Measurements from ENCODE around the gene GRIK4. TPM values are rescaled to one million over a fixed set of nuclear protein-coding genes. Genes with fewer than 3 reads are reported as not detected.

GRIK4 gene
- total RNA-seq, 2 experiments from 2014 or later: not detected

DNA sequence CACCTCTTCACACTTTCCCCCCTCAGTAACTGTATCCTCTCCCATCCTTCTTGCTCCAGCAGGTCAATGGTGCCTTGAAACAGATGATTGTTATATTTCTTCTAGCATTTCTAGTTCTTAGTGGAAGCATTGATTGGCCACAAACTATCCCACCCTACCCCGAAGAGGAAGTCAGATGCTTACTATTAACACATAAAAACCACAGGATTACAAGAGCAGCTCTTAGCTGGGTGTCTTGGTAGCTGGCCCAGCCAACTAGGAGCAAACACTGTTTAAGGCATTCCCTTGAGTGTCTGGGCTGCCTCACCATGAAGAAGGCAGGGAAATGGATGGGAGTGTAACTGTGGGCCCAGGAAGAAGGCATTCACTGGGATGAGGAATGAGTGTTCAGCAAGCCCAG, 176.6 kb downstream of the GRIK4 start:
- H3K4me1 Mint-ChIP-seq (ENCODE audit: low read depth): no peaks in the 10 kb centered on the region
- CTCF ChIA-PET: no interaction called here

GRCh38 chr11:120689596-120690275, 178.2 kb downstream of the GRIK4 start:
- intact Hi-C loops (cut with DNase I, micrococcal nuclease): loop anchor here in 1 of 2 experiments (5.0 to 10.0 kb wide), 3 partner anchors 182 to 515 kb away; no protein-coding TSS in a partner anchor
- Histone ChIP-seq H3K4me3 (ENCODE audit: low read length) (no peak overlapping the region), H3K9me3 (ENCODE audit: control insufficient read depth in 1 of 2, insufficient read depth in 1 of 2, low read length in 2 of 2) (no peaks in the 10 kb centered on the region), H3K36me3 (ENCODE audit: insufficient read depth, low read length) (no peaks in the 10 kb centered on the region), H3K4me1 (ENCODE audit: insufficient read depth, low read length) (no peaks in the 10 kb centered on the region), H3K27ac (ENCODE audit: low read depth in 1 of 2, low read length in 2 of 2) (no peak overlapping the region), H3K27me3 (ENCODE audit: control insufficient read depth in 1 of 2, insufficient read depth in 2 of 2, low read length in 2 of 2) (peaks cover 0 to 7% of the 10 kb centered on the region in 2 experiments)
- DNase-seq (no peak), ATAC-seq (ENCODE audit: poor library complexity) (no peak)
- Mint-ChIP-seq H3K9me3 (no peaks in the 10 kb centered on the region), H3K27me3 (peaks cover 74% of the 10 kb centered on the region), H3K27ac (no peak overlapping the region), H3K4me1 (ENCODE audit: low read depth) (no peaks in the 10 kb centered on the region), H3K36me3 (ENCODE audit: low read depth) (no peaks in the 10 kb centered on the region), H3K4me3 (no peak overlapping the region)
- ChIA-PET CTCF (no interaction called here), POLR2A (no interaction called here)
- TF ChIP-seq CTCF (IDR thresholded peaks at IDR 0.05): no peak

More for the DNA sequence above, 176.6 kb downstream of the GRIK4 start:
- POLR2A ChIA-PET: no interaction called here
- no peak for TF ChIP-seq CTCF (IDR thresholded peaks at IDR 0.05)
- Mint-ChIP-seq H3K4me3 (no peak overlapping the region), H3K36me3 (ENCODE audit: low read depth) (no peaks in the 10 kb centered on the region), H3K27ac (no peak overlapping the region), H3K27me3 (peaks cover 71% of the 10 kb centered on the region), H3K9me3 (no peaks in the 10 kb centered on the region)
- no peak for DNase-seq
- no peak overlapping the region for H3K4me3 ChIP-seq (ENCODE audit: low read length)
- no peaks in the 10 kb centered on the region for H3K4me1 ChIP-seq (ENCODE audit: insufficient read depth, low read length)
- no peaks in the 10 kb centered on the region for H3K9me3 ChIP-seq (ENCODE audit: control insufficient read depth in 1 of 2, insufficient read depth in 1 of 2, low read length in 2 of 2)
- H3K27me3 ChIP-seq (ENCODE audit: control insufficient read depth in 1 of 2, insufficient read depth in 2 of 2, low read length in 2 of 2): peaks cover 2 to 7% of the 10 kb centered on the region in 2 experiments
- intact Hi-C loops (cut with DNase I, micrococcal nuclease): loop anchor here in 1 of 2 experiments (5.0 to 10.0 kb wide), 3 partner anchors 181 to 513 kb away; no protein-coding TSS in a partner anchor
- no peak for ATAC-seq (ENCODE audit: poor library complexity)
- no peaks in the 10 kb centered on the region for H3K36me3 ChIP-seq (ENCODE audit: insufficient read depth, low read length)
- no peak overlapping the region for H3K27ac ChIP-seq (ENCODE audit: low read depth in 1 of 2, low read length in 2 of 2)

DNA sequence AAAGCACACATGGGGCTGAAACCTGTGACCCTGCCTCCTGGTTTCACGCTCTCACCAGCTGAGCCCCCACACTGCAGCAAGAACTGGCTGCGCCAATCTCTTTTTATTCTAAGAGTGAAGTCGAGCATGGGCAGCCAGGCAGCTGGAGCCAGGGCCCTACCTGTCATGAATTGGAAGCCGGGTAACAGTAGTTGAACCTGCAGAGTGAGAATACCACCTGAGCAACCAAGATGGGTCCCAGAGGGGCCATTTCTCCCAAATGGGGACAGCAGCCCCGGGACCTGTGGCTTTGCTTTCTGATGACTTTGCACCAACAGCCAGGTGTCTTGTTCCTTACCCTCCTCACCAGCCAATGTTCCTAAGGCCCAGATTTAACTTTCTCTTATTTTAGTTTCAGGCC, 178.9 kb downstream of the GRIK4 start:
- ChIA-PET POLR2A (no interaction called here), CTCF (no interaction called here)
- H3K36me3 Mint-ChIP-seq (ENCODE audit: low read depth): no peaks in the 10 kb centered on the region
- ATAC-seq (ENCODE audit: poor library complexity): no peak
- peaks cover 69% of the 10 kb centered on the region for H3K27me3 Mint-ChIP-seq
- no peak overlapping the region for H3K27ac Mint-ChIP-seq
- no peaks in the 10 kb centered on the region for H3K9me3 ChIP-seq (ENCODE audit: control insufficient read depth in 1 of 2, insufficient read depth in 1 of 2, low read length in 2 of 2)
- no peaks in the 10 kb centered on the region for H3K4me1 ChIP-seq (ENCODE audit: insufficient read depth, low read length)
- DNase-seq: no peak
- H3K4me3 ChIP-seq (ENCODE audit: low read length): no peak overlapping the region
- H3K27me3 ChIP-seq (ENCODE audit: control insufficient read depth in 1 of 2, insufficient read depth in 2 of 2, low read length in 2 of 2): peaks cover 0 to 7% of the 10 kb centered on the region in 2 experiments
- intact Hi-C loops (cut with DNase I, micrococcal nuclease): no loop called here
- no peaks in the 10 kb centered on the region for H3K36me3 ChIP-seq (ENCODE audit: insufficient read depth, low read length)
- TF ChIP-seq CTCF (IDR thresholded peaks at IDR 0.05): no peak
- no peaks in the 10 kb centered on the region for H3K4me1 Mint-ChIP-seq (ENCODE audit: low read depth)
- H3K9me3 Mint-ChIP-seq: no peaks in the 10 kb centered on the region
- H3K27ac ChIP-seq (ENCODE audit: low read depth in 1 of 2, low read length in 2 of 2): no peak overlapping the region
- H3K4me3 Mint-ChIP-seq: no peak overlapping the region

Measured in CD4-positive, alpha-beta T cell (primary cell).